GM10266 (cell line): ENCODE results near the gene USP13.

ENCODE experiments used
- DNase-seq: peaks from one replicate; pipeline ENCODE4 v3.0.0; 2012; ENCODE audit errors: extremely low spot score
- CTCF ChIP-seq: IDR thresholded peaks from 2 replicates; pipeline ENCODE4 v1.5.1; 2012; ENCODE audit warnings: mild to moderate bottlenecking, low read depth; ENCODE audit not compliant: control insufficient read depth, insufficient read depth; ENCODE audit errors: missing control alignments

The USP13 gene

GRCh38 chr3:179788996-179789395 lies 136.2 kb downstream of the USP13 start:
- TF ChIP-seq CTCF: no peak
- DNase-seq: no peak

- no peak for TF ChIP-seq CTCF
- no peak for DNase-seq
These were observed 139.0 kb downstream of the USP13 start for GRCh38 chr3:179791793-179792192.

- TF ChIP-seq CTCF: no peak
- no peak for DNase-seq
These were observed 141.5 kb downstream of the USP13 start for GRCh38 chr3:179794355-179794754.

GRCh38 chr3:179796421-179796820 lies 143.6 kb downstream of the USP13 start:
- no peak for TF ChIP-seq CTCF
- DNase-seq: no peak

- no peak for TF ChIP-seq CTCF
- DNase-seq: no peak
These were observed 144.4 kb downstream of the USP13 start for GRCh38 chr3:179797192-179797591.

GRCh38 chr3:179801263-179801662 lies 148.4 kb downstream of the USP13 start:
- no peak for DNase-seq
- TF ChIP-seq CTCF: no peak

GRCh38 chr3:179801856-179802255 lies 149.0 kb downstream of the USP13 start:
- no peak for TF ChIP-seq CTCF
- DNase-seq: no peak
